Endothelial cell of umbilical vein (primary cell): ENCODE measurements around the gene GGT6.

Source experiments
- CTCF ChIP-seq, 2 donors: IDR thresholded peaks; 1 replicate in 1 of 2; 2 replicates in 1 of 2; pipeline ENCODE4 v1.5.1; 2011; ENCODE audit warnings: low read length in 2 of 2, mild to moderate bottlenecking in 2 of 2, moderate library complexity in 2 of 2, control low read depth in 1 of 2, inconsistent platforms in 1 of 2, low read depth in 1 of 2; ENCODE audit not compliant: insufficient read depth in 1 of 2; ENCODE audit errors: extremely low read depth in 1 of 2
- MAX ChIP-seq: IDR thresholded peaks from 2 replicates; pipeline ENCODE4 v1.6.1; 2011; ENCODE audit not compliant: insufficient read depth, insufficient read length
- MYC ChIP-seq: IDR thresholded peaks from one replicate; pipeline ENCODE4 v1.6.1; 2011; ENCODE audit warnings: mild to moderate bottlenecking, low read depth, low read length
- POLR2A ChIP-seq: IDR thresholded peaks from 2 replicates; pipeline ENCODE4 v1.6.1; 2012; ENCODE audit warnings: low read depth, mild to moderate bottlenecking, control low read depth, low read length
- POLR2AphosphoS5 ChIP-seq: IDR thresholded peaks from 2 replicates; pipeline ENCODE4 v1.6.1; 2012; ENCODE audit warnings: low read depth, mild to moderate bottlenecking, control low read depth, low read length, moderate library complexity; ENCODE audit not compliant: insufficient read depth

DNA sequence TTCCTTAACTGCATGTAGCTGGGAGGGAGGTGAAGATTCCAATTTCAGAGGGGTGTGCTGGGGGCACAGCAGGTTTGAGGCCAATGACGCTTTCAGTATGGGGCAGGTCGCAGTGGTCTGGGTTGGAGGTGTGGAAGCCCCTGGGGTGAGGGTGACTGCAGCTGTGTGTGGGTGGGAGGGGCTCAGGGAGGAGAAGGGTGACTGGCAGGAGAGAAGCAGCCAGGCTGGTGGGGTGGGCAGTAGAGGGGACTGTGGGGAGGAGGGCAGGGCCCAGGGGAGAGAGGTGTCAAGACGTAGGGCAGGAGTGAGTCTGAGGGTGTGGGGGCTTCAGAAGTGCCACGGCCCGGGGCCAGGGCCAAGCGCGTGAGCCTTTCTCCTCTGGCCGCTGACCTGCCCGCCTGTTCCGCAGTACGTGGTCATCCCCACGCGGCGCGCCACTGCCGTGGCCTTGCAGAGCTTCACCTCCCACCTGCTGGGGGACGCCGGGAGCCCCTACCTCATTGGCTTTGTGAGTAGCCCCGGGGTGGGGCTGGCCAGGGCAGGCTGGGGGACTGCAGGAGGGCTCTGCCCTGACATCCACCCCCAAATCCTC lies 24.6 kb downstream of the GGT6 start:
- TF ChIP-seq CTCF (IDR thresholded peaks at IDR 0.05; ENCODE audit: extremely low read depth in 1 of 2, insufficient read depth in 1 of 2, low read depth in 1 of 2, low read length in 2 of 2) (no peak), POLR2A (no peak), MYC (no peak), POLR2AphosphoS5 (peak; percentile 6), MAX (no peak)
